ENCODE data around the gene RFX1. TPM values are rescaled to one million over a fixed set of nuclear protein-coding genes. Genes with fewer than 3 reads are reported as not detected.

The RFX1 gene
- total RNA-seq, 2 experiments from 2014 or later: 14.6 to 16.3 TPM

- Histone ChIP-seq H3K27ac (ENCODE audit: low read depth in 1 of 2, low read length in 2 of 2) (no peak overlapping the region), H3K27me3 (ENCODE audit: control insufficient read depth in 1 of 2, insufficient read depth in 2 of 2, low read length in 2 of 2) (peaks cover 0 to 4% of the 10 kb centered on the region in 2 experiments), H3K36me3 (ENCODE audit: insufficient read depth, low read length) (peaks cover 11% of the 10 kb centered on the region), H3K9me3 (ENCODE audit: control insufficient read depth in 1 of 2, insufficient read depth in 1 of 2, low read length in 2 of 2) (no peaks in the 10 kb centered on the region), H3K4me3 (ENCODE audit: low read length) (no peak overlapping the region), H3K4me1 (ENCODE audit: insufficient read depth, low read length) (no peaks in the 10 kb centered on the region)
- Mint-ChIP-seq H3K36me3 (ENCODE audit: low read depth) (peaks cover 8% of the 10 kb centered on the region), H3K4me1 (ENCODE audit: low read depth) (no peaks in the 10 kb centered on the region), H3K9me3 (no peaks in the 10 kb centered on the region), H3K27me3 (peaks cover 7% of the 10 kb centered on the region), H3K4me3 (no peak overlapping the region), H3K27ac (no peak overlapping the region)
- ATAC-seq (ENCODE audit: poor library complexity): no peak
- TF ChIP-seq, protein P1, sequence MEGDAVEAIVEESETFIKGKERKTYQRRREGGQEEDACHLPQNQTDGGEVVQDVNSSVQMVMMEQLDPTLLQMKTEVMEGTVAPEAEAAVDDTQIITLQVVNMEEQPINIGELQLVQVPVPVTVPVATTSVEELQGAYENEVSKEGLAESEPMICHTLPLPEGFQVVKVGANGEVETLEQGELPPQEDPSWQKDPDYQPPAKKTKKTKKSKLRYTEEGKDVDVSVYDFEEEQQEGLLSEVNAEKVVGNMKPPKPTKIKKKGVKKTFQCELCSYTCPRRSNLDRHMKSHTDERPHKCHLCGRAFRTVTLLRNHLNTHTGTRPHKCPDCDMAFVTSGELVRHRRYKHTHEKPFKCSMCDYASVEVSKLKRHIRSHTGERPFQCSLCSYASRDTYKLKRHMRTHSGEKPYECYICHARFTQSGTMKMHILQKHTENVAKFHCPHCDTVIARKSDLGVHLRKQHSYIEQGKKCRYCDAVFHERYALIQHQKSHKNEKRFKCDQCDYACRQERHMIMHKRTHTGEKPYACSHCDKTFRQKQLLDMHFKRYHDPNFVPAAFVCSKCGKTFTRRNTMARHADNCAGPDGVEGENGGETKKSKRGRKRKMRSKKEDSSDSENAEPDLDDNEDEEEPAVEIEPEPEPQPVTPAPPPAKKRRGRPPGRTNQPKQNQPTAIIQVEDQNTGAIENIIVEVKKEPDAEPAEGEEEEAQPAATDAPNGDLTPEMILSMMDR (IDR thresholded peaks at IDR 0.05): no peak
- intact Hi-C loops (cut with DNase I, micrococcal nuclease): loop anchor here in 1 of 2 experiments (5.0 kb wide), 1 partner anchor 45 kb away; no protein-coding TSS in a partner anchor
- POLR2A ChIA-PET: no interaction called here
- CTCF ChIA-PET: no interaction called here
- DNase-seq: no peak
Observed at GRCh38 chr19:13932149-13932637, 73.9 kb downstream of the RFX1 start.

GRCh38 chr19:13931391-13932148, 74.5 kb downstream of the RFX1 start:
- Mint-ChIP-seq H3K9me3 (no peaks in the 10 kb centered on the region), H3K4me3 (no peak overlapping the region), H3K36me3 (ENCODE audit: low read depth) (peaks cover 14% of the 10 kb centered on the region), H3K4me1 (ENCODE audit: low read depth) (no peaks in the 10 kb centered on the region), H3K27me3 (peaks cover 6% of the 10 kb centered on the region), H3K27ac (no peak overlapping the region)
- ChIA-PET POLR2A (no interaction called here), CTCF (no interaction called here)
- H3K4me3 ChIP-seq (ENCODE audit: low read length): no peak overlapping the region
- TF ChIP-seq, protein P1 (IDR thresholded peaks at IDR 0.05): no peak
- intact Hi-C loops (cut with DNase I, micrococcal nuclease): loop anchor here in 1 of 2 experiments (5.0 kb wide), 1 partner anchor 44 kb away; no protein-coding TSS in a partner anchor
- H3K36me3 ChIP-seq (ENCODE audit: insufficient read depth, low read length): peaks cover 16% of the 10 kb centered on the region
- H3K27me3 ChIP-seq (ENCODE audit: control insufficient read depth in 1 of 2, insufficient read depth in 2 of 2, low read length in 2 of 2): peaks cover 0 to 4% of the 10 kb centered on the region in 2 experiments
- no peak for DNase-seq
- no peak overlapping the region for H3K27ac ChIP-seq (ENCODE audit: low read depth in 1 of 2, low read length in 2 of 2)
- no peaks in the 10 kb centered on the region for H3K9me3 ChIP-seq (ENCODE audit: control insufficient read depth in 1 of 2, insufficient read depth in 1 of 2, low read length in 2 of 2)
- peaks cover 5% of the 10 kb centered on the region for H3K4me1 ChIP-seq (ENCODE audit: insufficient read depth, low read length)
- no peak for ATAC-seq (ENCODE audit: poor library complexity)

- peaks cover 9% of the 10 kb centered on the region for H3K4me1 ChIP-seq (ENCODE audit: insufficient read depth, low read length)
- DNase-seq (no peak), ATAC-seq (ENCODE audit: poor library complexity) (no peak)
- no peak overlapping the region for H3K27ac Mint-ChIP-seq
- CTCF ChIA-PET: no interaction called here
- no peaks in the 10 kb centered on the region for H3K4me1 Mint-ChIP-seq (ENCODE audit: low read depth)
- H3K27me3 Mint-ChIP-seq: peaks cover 6% of the 10 kb centered on the region
- TF ChIP-seq, protein P1 (IDR thresholded peaks at IDR 0.05): no peak
- H3K27ac ChIP-seq (ENCODE audit: low read depth in 1 of 2, low read length in 2 of 2): no peak overlapping the region
- no peaks in the 10 kb centered on the region for H3K9me3 Mint-ChIP-seq
- H3K9me3 ChIP-seq (ENCODE audit: control insufficient read depth in 1 of 2, insufficient read depth in 1 of 2, low read length in 2 of 2): no peaks in the 10 kb centered on the region
- POLR2A ChIA-PET: no interaction called here
- no peak overlapping the region for H3K4me3 Mint-ChIP-seq
- intact Hi-C loops (cut with DNase I, micrococcal nuclease): loop anchor here in 1 of 2 experiments (5.0 kb wide), 1 partner anchor 43 kb away; no protein-coding TSS in a partner anchor
- H3K36me3 Mint-ChIP-seq (ENCODE audit: low read depth): peaks cover 21% of the 10 kb centered on the region
- H3K27me3 ChIP-seq (ENCODE audit: control insufficient read depth in 1 of 2, insufficient read depth in 2 of 2, low read length in 2 of 2): no peaks in the 10 kb centered on the region
- peaks cover 23% of the 10 kb centered on the region for H3K36me3 ChIP-seq (ENCODE audit: insufficient read depth, low read length)
- H3K4me3 ChIP-seq (ENCODE audit: low read length): no peak overlapping the region
Observed at GRCh38 chr19:13930402-13930801, 75.7 kb downstream of the RFX1 start.

Data from CD4-positive, alpha-beta T cell (primary cell).